Measurements from ENCODE around the gene RAB26.

The RAB26 gene

DNA sequence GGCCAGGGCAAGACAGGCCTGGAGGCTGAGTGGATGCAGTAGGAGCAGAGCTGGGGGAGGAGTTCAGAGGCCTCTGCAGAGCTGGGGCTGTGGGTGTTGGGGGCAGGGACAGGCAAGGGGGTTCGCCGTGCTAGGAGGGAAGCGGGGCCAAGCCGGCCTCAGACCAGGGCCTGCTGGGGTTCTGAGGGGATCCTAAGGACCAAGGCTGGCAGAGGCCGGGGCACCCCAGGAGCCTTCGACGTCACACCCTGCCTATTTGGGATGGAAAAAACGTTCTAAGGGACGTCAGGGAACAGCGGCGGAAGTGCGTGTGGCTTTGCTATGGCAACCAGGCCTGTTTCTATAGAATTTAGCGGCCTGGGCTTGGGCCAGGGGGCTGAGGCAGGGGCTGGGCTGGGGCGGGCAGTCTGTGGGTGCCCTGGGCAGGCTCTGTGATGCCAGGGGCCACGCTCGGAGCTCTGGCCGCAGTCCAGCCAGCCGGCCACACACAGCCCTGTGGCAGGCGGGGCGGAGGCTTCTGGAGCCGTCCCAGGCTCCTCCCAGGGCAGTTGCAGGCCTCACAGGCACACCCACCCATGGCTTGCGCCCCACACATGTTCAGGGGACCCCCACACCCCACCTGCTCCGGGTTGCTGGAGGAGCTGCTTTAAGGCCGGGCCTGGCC, 10.9 kb downstream of the RAB26 start:
- H3K4me3 ChIP-seq (ENCODE audit: low read depth, low read length) = peak overlapping the region; percentile 24
- peak; percentile 66 for DNase-seq (ENCODE audit: low read depth)
- in situ Hi-C loops (cut with HindIII; ENCODE audit: low sequenced_read_pairs) = no loop called here

GRCh38 chr16:2160915-2161551, 12.6 kb downstream of the RAB26 start:
- no peak overlapping the region for H3K4me3 ChIP-seq (ENCODE audit: low read depth, low read length)
- DNase-seq (ENCODE audit: low read depth) = no peak
- in situ Hi-C loops (cut with HindIII; ENCODE audit: low sequenced_read_pairs) = loop anchor here (10.0 kb wide), 3 partner anchors 86 to 264 kb away; partner anchors contain the start of gene CCNF
- TF ChIP-seq, protein P1, sequence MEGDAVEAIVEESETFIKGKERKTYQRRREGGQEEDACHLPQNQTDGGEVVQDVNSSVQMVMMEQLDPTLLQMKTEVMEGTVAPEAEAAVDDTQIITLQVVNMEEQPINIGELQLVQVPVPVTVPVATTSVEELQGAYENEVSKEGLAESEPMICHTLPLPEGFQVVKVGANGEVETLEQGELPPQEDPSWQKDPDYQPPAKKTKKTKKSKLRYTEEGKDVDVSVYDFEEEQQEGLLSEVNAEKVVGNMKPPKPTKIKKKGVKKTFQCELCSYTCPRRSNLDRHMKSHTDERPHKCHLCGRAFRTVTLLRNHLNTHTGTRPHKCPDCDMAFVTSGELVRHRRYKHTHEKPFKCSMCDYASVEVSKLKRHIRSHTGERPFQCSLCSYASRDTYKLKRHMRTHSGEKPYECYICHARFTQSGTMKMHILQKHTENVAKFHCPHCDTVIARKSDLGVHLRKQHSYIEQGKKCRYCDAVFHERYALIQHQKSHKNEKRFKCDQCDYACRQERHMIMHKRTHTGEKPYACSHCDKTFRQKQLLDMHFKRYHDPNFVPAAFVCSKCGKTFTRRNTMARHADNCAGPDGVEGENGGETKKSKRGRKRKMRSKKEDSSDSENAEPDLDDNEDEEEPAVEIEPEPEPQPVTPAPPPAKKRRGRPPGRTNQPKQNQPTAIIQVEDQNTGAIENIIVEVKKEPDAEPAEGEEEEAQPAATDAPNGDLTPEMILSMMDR (IDR thresholded peaks at IDR 0.05; ENCODE audit: low read depth, low read length, missing control alignments) = no peak

More for the DNA sequence above, 10.9 kb downstream of the RAB26 start:
- TF ChIP-seq, protein P1 (IDR thresholded peaks at IDR 0.05; ENCODE audit: low read depth, low read length, missing control alignments) = no peak

- in situ Hi-C loops (cut with HindIII; ENCODE audit: low sequenced_read_pairs) = loop anchor here (10.0 kb wide), 3 partner anchors 87 to 263 kb away; partner anchors contain the start of gene CCNF
- TF ChIP-seq, protein P1 (IDR thresholded peaks at IDR 0.05; ENCODE audit: low read depth, low read length, missing control alignments) = no peak
- no peak overlapping the region for H3K4me3 ChIP-seq (ENCODE audit: low read depth, low read length)
- DNase-seq (ENCODE audit: low read depth) = no peak
These were observed 13.5 kb downstream of the RAB26 start for GRCh38 chr16:2161911-2162310.

- in situ Hi-C loops (cut with HindIII; ENCODE audit: low sequenced_read_pairs) = loop anchor here (10.0 kb wide), 3 partner anchors 88 to 262 kb away; partner anchors contain the start of gene CCNF
- DNase-seq (ENCODE audit: low read depth) = no peak
- TF ChIP-seq, protein P1 (IDR thresholded peaks at IDR 0.05; ENCODE audit: low read depth, low read length, missing control alignments) = no peak
- no peak overlapping the region for H3K4me3 ChIP-seq (ENCODE audit: low read depth, low read length)
These were observed 14.3 kb downstream of the RAB26 start for GRCh38 chr16:2162676-2163118.

- no peak overlapping the region for H3K4me3 ChIP-seq (ENCODE audit: low read depth, low read length)
- in situ Hi-C loops (cut with HindIII; ENCODE audit: low sequenced_read_pairs) = loop anchor here (10.0 kb wide), 3 partner anchors 89 to 261 kb away; partner anchors contain the start of gene CCNF
- DNase-seq (ENCODE audit: low read depth) = no peak
- TF ChIP-seq, protein P1 (IDR thresholded peaks at IDR 0.05; ENCODE audit: low read depth, low read length, missing control alignments) = no peak
These were observed 14.9 kb downstream of the RAB26 start for GRCh38 chr16:2163211-2163881.

GRCh38 chr16:2165861-2166260, 17.4 kb downstream of the RAB26 start:
- H3K4me3 ChIP-seq (ENCODE audit: low read depth, low read length) = no peak overlapping the region
- in situ Hi-C loops (cut with HindIII; ENCODE audit: low sequenced_read_pairs) = loop anchor here (10.0 kb wide), 3 partner anchors 91 to 259 kb away; partner anchors contain the start of gene CCNF
- no peak for DNase-seq (ENCODE audit: low read depth)
- TF ChIP-seq, protein P1 (IDR thresholded peaks at IDR 0.05; ENCODE audit: low read depth, low read length, missing control alignments) = no peak
